ENCODE data around the gene SRP14. TPM values are rescaled to one million over a fixed set of nuclear protein-coding genes. Genes with fewer than 3 reads are reported as not detected.
"Not testable (repeated sequence)": the region's sequence is repeated elsewhere in the genome, so short reads cannot be mapped to it uniquely, and the experiment has no call there.

Gene SRP14
- total RNA-seq, 1 donor from 2014 or later, result 309 TPM

DNA sequence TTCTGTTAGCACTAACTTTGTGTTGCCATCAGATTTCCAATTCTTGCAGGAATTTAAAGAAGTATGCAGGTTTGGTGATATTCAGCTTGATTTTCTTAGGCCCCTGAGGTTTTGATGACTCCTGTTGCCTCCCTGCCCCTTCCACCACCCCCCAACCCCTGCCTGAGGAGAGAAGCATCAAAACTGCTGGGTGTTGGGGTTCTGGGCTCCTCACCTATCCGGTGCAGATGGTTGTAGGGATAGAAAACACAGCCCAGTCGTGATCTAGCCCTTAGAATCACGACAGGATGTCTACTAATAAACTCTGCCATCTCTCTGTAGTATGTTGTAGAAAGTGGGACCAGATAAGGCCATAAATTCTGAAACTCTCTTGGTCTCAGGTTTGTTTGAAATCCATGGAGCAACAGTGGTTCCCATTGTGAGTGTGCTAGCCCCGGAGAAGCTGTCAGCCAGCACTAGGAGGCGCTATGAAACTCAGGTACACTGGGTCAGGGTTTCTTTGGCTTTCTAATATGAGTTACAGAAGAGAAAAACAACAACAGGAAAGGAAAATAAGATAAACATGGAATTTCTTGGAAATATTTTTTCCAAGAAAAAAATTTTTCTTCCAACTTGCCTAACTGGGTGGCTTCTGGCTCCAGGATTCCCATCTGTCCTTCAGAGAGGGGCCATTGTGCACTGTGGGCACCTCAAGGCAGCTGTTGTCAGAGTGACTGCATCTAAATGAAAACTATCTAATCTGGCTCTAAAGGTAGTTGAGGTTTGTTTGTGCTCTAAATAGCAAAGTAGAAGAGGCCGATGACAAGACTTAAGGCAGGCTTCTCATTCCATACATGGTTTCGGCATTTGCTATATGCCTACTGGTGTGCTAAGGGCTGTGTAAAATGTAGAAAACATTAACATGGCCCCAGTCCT is 8.7 kb downstream of the SRP14 start:
- TF ChIP-seq, protein P1, sequence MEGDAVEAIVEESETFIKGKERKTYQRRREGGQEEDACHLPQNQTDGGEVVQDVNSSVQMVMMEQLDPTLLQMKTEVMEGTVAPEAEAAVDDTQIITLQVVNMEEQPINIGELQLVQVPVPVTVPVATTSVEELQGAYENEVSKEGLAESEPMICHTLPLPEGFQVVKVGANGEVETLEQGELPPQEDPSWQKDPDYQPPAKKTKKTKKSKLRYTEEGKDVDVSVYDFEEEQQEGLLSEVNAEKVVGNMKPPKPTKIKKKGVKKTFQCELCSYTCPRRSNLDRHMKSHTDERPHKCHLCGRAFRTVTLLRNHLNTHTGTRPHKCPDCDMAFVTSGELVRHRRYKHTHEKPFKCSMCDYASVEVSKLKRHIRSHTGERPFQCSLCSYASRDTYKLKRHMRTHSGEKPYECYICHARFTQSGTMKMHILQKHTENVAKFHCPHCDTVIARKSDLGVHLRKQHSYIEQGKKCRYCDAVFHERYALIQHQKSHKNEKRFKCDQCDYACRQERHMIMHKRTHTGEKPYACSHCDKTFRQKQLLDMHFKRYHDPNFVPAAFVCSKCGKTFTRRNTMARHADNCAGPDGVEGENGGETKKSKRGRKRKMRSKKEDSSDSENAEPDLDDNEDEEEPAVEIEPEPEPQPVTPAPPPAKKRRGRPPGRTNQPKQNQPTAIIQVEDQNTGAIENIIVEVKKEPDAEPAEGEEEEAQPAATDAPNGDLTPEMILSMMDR (IDR thresholded peaks at IDR 0.05; ENCODE audit: insufficient read depth, low read length, poor library complexity, severe bottlenecking), result peak; percentile 74
- no peaks in the 10 kb centered on the region for H3K36me3 ChIP-seq (ENCODE audit: control insufficient read depth, insufficient read depth, low read length)
- no peaks in the 10 kb centered on the region for H3K27me3 ChIP-seq (ENCODE audit: control insufficient read depth, insufficient read depth, low read length)

DNA sequence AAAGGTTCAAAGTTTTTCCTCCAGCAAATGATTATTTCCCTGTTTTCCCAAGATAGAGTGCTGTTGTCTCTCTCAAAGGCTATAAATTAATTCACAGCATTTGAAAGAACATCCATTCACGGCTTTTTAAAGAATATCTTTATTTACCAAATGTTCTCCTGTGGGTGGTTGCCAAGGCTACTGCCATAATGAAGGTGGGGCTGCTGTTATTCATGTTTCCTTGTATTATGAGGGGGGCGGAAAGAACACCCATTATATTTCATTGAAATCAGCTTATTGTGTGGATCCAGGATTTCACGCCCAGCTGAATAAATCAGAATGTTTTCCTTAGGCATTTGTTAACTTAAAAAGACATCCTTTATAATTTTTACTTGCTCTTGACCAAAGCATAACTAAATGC is 10.1 kb downstream of the SRP14 start:
- H3K4me3 ChIP-seq (ENCODE audit: low read depth, low read length), result no peak overlapping the region
- H3K27me3 ChIP-seq (ENCODE audit: control insufficient read depth, insufficient read depth, low read length), result no peaks in the 10 kb centered on the region
- no peak for DNase-seq (ENCODE audit: low read depth)
- TF ChIP-seq, protein P1 (IDR thresholded peaks at IDR 0.05; ENCODE audit: insufficient read depth, low read length, poor library complexity, severe bottlenecking), result no peak
- H3K36me3 ChIP-seq (ENCODE audit: control insufficient read depth, insufficient read depth, low read length), result no peaks in the 10 kb centered on the region

More for the DNA sequence above, 8.7 kb downstream of the SRP14 start:
- no peak overlapping the region for H3K4me3 ChIP-seq (ENCODE audit: low read depth, low read length)
- no peak for DNase-seq (ENCODE audit: low read depth)

DNA sequence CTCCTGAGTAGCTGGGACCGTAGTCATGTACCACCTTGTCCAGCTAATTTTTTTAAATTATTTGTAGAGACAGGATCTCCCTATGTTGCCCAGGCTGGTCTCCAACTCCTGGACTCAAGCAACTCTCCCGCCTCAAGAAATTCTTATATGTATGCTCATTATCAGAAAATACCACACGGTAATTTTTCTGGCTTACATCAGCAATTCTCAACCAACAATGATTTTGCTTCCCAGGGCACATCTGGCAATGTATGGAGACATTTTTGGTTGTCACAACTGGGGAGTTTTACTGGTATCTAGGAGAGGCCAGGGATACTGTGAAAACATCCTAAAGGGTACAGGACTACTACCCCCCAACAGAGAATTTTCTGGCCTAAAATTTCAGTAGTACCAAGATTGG is 10.8 kb downstream of the SRP14 start:
- H3K36me3 ChIP-seq (ENCODE audit: control insufficient read depth, insufficient read depth, low read length), result no peaks in the 10 kb centered on the region
- TF ChIP-seq, protein P1 (IDR thresholded peaks at IDR 0.05; ENCODE audit: insufficient read depth, low read length, poor library complexity, severe bottlenecking), result no peak

DNA sequence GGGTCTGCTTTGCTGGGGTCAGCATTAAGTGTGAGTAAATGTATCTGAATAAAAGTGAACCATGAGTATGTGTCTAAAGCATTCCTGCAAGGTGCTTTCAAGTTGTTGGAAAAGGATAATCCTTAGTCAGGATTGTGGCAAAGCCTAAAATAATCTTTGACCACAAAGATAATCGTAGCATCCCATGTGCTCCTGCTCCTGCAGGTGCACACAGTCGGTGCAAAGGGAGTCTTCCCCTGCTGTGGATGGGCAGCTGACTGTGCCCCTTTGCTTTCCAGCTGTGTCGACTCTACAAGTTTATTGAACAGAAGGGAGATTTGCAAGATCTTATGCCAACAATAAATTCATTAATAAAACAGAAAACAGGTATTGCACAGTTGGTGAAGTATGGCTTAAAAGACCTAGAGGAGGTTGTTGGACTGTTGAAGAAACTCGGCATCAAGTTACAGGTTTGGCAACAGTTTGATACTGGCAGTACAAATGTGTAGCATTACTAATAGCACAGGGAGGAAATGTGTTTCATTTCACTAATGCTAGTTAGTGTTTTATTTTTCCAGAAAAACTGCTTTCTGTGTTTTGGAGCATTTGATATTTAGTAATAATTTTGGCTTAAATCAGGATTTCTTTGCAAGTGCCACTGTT is 22.6 kb downstream of the SRP14 start:
- peaks cover 2% of the 10 kb centered on the region for H3K36me3 ChIP-seq (ENCODE audit: control insufficient read depth, insufficient read depth, low read length)

More for the DNA sequence above, 10.8 kb downstream of the SRP14 start:
- DNase-seq (ENCODE audit: low read depth), result no peak
- Histone ChIP-seq H3K4me3 (ENCODE audit: low read depth, low read length) (no peak overlapping the region), H3K27me3 (ENCODE audit: control insufficient read depth, insufficient read depth, low read length) (no peaks in the 10 kb centered on the region)

DNA sequence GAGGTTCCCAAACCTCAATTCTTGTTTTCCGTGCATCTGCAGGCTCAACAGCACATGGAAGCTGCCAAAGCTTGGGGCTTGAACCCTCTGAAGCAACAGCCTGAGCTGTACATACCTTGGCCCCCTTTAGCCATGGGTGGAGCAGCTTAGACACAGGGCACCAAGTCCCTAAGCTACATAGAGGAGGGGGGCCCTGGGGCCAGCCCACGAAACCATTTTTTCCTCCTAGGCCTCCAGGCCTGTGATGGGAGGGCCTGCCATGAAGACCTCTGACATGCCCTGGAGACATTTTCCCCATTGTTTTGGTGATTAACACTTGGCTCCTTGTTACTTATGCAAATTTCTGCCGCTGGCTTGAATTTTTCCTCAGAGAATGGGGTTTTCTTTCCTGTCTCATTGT is 24.6 kb downstream of the SRP14 start:
- no peaks in the 10 kb centered on the region for H3K27me3 ChIP-seq (ENCODE audit: control insufficient read depth, insufficient read depth, low read length)
- DNase-seq (ENCODE audit: low read depth), result no peak
- H3K4me3 ChIP-seq (ENCODE audit: low read depth, low read length), result no peak overlapping the region
- TF ChIP-seq, protein P1 (IDR thresholded peaks at IDR 0.05; ENCODE audit: insufficient read depth, low read length, poor library complexity, severe bottlenecking), result no peak
- H3K36me3 ChIP-seq (ENCODE audit: control insufficient read depth, insufficient read depth, low read length), result no peaks in the 10 kb centered on the region

More for the DNA sequence above, 22.6 kb downstream of the SRP14 start:
- H3K27me3 ChIP-seq (ENCODE audit: control insufficient read depth, insufficient read depth, low read length), result no peaks in the 10 kb centered on the region
- no peak overlapping the region for H3K4me3 ChIP-seq (ENCODE audit: low read depth, low read length)
- TF ChIP-seq, protein P1 (IDR thresholded peaks at IDR 0.05; ENCODE audit: insufficient read depth, low read length, poor library complexity, severe bottlenecking), result no peak
- no peak for DNase-seq (ENCODE audit: low read depth)

DNA sequence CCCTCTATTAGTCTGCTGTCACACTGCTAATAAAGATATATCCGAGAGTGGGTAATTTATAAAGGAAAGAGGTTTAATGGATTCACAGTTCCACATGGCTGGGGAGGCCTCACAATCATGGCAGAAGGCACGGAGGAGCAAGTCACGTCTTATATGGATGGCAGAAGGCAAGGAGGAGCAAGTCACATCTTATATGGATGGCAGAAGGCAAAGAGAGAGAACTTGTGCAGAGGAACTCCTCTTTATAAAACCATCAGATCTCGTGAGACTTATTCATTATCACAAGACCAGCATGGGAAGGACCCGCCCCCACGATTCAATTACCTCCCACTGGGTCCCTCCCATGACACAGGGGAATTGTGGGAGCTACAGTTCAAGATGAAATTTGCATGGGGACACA is 25.6 kb downstream of the SRP14 start:
- not testable (repeated sequence) for H3K36me3 ChIP-seq (ENCODE audit: control insufficient read depth, insufficient read depth, low read length); H3K27me3 ChIP-seq (ENCODE audit: control insufficient read depth, insufficient read depth, low read length); DNase-seq (ENCODE audit: low read depth); H3K4me3 ChIP-seq (ENCODE audit: low read depth, low read length)

Data from kidney epithelial cell (primary cell).